ENCODE measurements around the gene CRLF3. TPM values are rescaled to one million over a fixed set of nuclear protein-coding genes. Genes with fewer than 3 reads are reported as not detected.

The CRLF3 gene
- total RNA-seq, 1 experiment from 2014 or later: 17.9 TPM

DNA sequence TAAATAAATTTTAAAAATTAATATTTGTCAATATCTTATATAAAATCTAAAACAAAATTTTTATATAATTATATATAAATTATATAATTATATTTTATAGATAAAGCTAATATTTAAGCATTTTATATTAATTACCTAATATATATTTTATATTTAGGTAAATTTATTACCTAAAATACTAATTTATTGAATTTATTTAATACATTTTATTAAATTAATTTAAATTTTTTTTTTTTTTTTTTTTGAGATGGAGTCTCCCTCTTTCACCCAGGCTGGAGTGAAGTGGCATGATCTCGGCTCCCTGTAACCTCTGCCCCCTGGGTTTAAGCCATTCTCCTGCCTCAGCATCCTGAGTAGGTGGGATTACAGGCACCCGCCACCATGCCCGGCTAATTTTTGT lies 29.7 kb upstream of the CRLF3 start:
- Mint-ChIP-seq H3K4me1 (no peaks in the 10 kb centered on the region), H3K27ac (no peak overlapping the region), H3K9me3 (no peaks in the 10 kb centered on the region), H3K4me3 (no peak overlapping the region), H3K36me3 (peaks cover 46% of the 10 kb centered on the region), H3K27me3 (ENCODE audit: low read depth) (no peaks in the 10 kb centered on the region)
- CTCF ChIA-PET: no interaction called here
- no peak for ATAC-seq
- TF ChIP-seq ZNF671 (CRISPR knock-in tag; IDR thresholded peaks at IDR 0.05) (no peak), HMGA2 (CRISPR knock-in tag; IDR thresholded peaks at IDR 0.05) (peak; percentile 95), MXD4 (CRISPR knock-in tag; IDR thresholded peaks at IDR 0.05; ENCODE audit: borderline replicate concordance) (no peak)
- POLR2A ChIA-PET: interaction anchor here (0.7 kb wide), 1 partner anchor 726 kb away, joined by 3 read pairs; no protein-coding TSS in a partner anchor
- no peak for DNase-seq (ENCODE audit: low spot score)

DNA sequence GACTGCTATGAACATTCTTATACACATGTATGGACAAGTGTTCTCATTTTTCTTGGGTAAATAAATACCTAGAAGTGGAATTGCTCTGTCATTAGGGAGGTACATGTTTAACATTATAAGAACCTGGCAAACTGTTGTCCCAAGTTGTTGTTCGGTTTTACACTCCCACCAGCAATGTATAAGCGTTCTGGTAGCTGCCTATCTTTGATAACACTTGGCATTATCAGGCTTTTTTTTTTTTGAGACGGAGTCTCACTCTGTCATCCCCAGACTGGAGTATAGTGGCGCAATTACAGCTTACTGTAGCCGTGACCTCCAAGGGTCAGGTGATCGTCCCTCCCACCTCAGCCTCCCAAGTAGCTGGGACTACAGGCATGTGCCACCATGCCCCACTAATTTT lies 23.5 kb upstream of the CRLF3 start:
- Mint-ChIP-seq H3K36me3 (peaks cover 30% of the 10 kb centered on the region), H3K27ac (no peak overlapping the region), H3K4me3 (no peak overlapping the region), H3K27me3 (ENCODE audit: low read depth) (no peaks in the 10 kb centered on the region), H3K4me1 (no peaks in the 10 kb centered on the region), H3K9me3 (no peaks in the 10 kb centered on the region)
- no peak for ATAC-seq
- DNase-seq (ENCODE audit: low spot score): no peak
- TF ChIP-seq ZNF671 (CRISPR knock-in tag; IDR thresholded peaks at IDR 0.05) (no peak), JAZF1 (CRISPR knock-in tag; IDR thresholded peaks at IDR 0.05) (no peak), NFYB (CRISPR knock-in tag; conservative IDR thresholded peaks at IDR 0.05; ENCODE audit: low read depth) (no peak), FOXJ3 (CRISPR knock-in tag; IDR thresholded peaks at IDR 0.05; ENCODE audit: borderline replicate concordance) (no peak), MLX (CRISPR knock-in tag; IDR thresholded peaks at IDR 0.05) (no peak), SMAD4 (CRISPR knock-in tag; IDR thresholded peaks at IDR 0.05) (no peak), SP1 (CRISPR knock-in tag; conservative IDR thresholded peaks at IDR 0.05) (no peak), OVOL2 (CRISPR knock-in tag; IDR thresholded peaks at IDR 0.05; ENCODE audit: borderline replicate concordance) (no peak), ZNF232 (CRISPR knock-in tag; IDR thresholded peaks at IDR 0.05) (no peak), ETV6 (CRISPR knock-in tag; IDR thresholded peaks at IDR 0.05) (no peak), ATF1 (CRISPR knock-in tag; IDR thresholded peaks at IDR 0.05) (no peak), ZNF396 (CRISPR knock-in tag; IDR thresholded peaks at IDR 0.05; ENCODE audit: borderline replicate concordance) (no peak), CBFB (CRISPR knock-in tag; IDR thresholded peaks at IDR 0.05; ENCODE audit: low read depth) (no peak)
- TF ChIP-seq, protein P1, sequence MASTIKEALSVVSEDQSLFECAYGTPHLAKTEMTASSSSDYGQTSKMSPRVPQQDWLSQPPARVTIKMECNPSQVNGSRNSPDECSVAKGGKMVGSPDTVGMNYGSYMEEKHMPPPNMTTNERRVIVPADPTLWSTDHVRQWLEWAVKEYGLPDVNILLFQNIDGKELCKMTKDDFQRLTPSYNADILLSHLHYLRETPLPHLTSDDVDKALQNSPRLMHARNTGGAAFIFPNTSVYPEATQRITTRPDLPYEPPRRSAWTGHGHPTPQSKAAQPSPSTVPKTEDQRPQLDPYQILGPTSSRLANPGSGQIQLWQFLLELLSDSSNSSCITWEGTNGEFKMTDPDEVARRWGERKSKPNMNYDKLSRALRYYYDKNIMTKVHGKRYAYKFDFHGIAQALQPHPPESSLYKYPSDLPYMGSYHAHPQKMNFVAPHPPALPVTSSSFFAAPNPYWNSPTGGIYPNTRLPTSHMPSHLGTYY (CRISPR knock-in tag; IDR thresholded peaks at IDR 0.05): no peak
- TF ChIP-seq, protein P2, sequence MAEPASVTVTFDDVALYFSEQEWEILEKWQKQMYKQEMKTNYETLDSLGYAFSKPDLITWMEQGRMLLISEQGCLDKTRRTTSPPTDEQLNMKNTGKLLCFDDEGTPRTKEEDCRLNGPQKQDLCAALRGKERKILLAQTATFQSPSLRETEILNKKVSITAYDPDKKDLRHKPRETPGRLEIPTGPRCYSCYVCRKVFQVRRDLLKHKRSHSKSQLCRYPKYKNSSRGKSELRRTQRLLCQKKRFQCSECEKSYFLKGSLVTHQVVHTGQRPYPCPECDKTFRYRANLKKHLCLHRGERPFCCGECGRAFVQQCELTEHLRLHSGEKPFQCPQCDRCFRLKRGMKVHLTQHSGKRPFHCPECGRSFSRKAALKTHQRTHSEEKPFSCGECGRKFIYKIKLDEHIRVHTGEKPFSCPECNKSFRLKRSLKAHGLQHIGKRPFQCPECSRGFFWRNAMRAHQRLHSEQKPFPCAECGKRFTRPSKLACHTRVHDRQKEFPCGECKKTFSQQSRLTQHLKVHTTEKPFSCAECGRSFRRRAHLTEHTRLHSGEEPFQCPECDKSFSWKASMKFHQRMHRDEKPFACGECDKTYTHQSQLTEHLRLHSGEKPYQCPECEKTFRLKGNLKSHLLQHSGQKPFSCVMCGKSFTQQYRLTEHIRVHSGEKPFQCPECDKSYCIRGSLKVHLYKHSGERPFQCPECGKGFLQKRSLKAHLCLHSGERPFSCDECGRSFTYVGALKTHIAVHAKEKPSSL (CRISPR knock-in tag; conservative IDR thresholded peaks at IDR 0.05): no peak
- ChIA-PET POLR2A (no interaction called here), CTCF (no interaction called here)

GRCh38 chr17:30840771-30841170 lies 16.3 kb upstream of the CRLF3 start:
- Mint-ChIP-seq H3K4me1 (no peaks in the 10 kb centered on the region), H3K27ac (no peak overlapping the region), H3K9me3 (no peaks in the 10 kb centered on the region), H3K36me3 (peaks cover 53% of the 10 kb centered on the region), H3K27me3 (ENCODE audit: low read depth) (no peaks in the 10 kb centered on the region), H3K4me3 (no peak overlapping the region)
- TF ChIP-seq FOXJ3 (CRISPR knock-in tag; IDR thresholded peaks at IDR 0.05; ENCODE audit: borderline replicate concordance): no peak
- TF ChIP-seq MXD4 (CRISPR knock-in tag; IDR thresholded peaks at IDR 0.05; ENCODE audit: borderline replicate concordance): no peak
- no peak for TF ChIP-seq PRDM15 (CRISPR knock-in tag; IDR thresholded peaks at IDR 0.05)
- no peak for TF ChIP-seq KAT7 (CRISPR knock-in tag; IDR thresholded peaks at IDR 0.05; ENCODE audit: borderline replicate concordance)
- TF ChIP-seq TEAD4 (CRISPR knock-in tag; IDR thresholded peaks at IDR 0.05): no peak
- no peak for TF ChIP-seq ATF1 (CRISPR knock-in tag; IDR thresholded peaks at IDR 0.05)
- TF ChIP-seq CREB1 (CRISPR knock-in tag; IDR thresholded peaks at IDR 0.05): no peak
- no peak for TF ChIP-seq E2F4 (CRISPR knock-in tag; IDR thresholded peaks at IDR 0.05; ENCODE audit: borderline replicate concordance, low read depth)
- no peak for TF ChIP-seq NR3C1 (CRISPR knock-in tag; conservative IDR thresholded peaks at IDR 0.05; ENCODE audit: low read depth)
- TF ChIP-seq ELF4 (CRISPR knock-in tag; IDR thresholded peaks at IDR 0.05; ENCODE audit: low read depth): no peak
- no peak for TF ChIP-seq CBFB (CRISPR knock-in tag; IDR thresholded peaks at IDR 0.05; ENCODE audit: low read depth)
- DNase-seq (ENCODE audit: low spot score) (no peak), ATAC-seq (no peak)
- ChIA-PET POLR2A (interaction anchor here (0.6 kb wide), 1 partner anchor 9 kb away, joined by 3 read pairs; no protein-coding TSS in a partner anchor), CTCF (no interaction called here)

Data from WTC11 (cell line).